Activated T-cell treated with anti-CD3 and anti-CD28 coated beads for 48 hours (primary cell): Measurements from ENCODE around the gene ARHGEF12.

Source experiments
- DNase-seq: peaks from one replicate; pipeline ENCODE4 v3.0.0-alpha.2; 2020; ENCODE audit warnings: low read depth

The ARHGEF12 gene

DNA sequence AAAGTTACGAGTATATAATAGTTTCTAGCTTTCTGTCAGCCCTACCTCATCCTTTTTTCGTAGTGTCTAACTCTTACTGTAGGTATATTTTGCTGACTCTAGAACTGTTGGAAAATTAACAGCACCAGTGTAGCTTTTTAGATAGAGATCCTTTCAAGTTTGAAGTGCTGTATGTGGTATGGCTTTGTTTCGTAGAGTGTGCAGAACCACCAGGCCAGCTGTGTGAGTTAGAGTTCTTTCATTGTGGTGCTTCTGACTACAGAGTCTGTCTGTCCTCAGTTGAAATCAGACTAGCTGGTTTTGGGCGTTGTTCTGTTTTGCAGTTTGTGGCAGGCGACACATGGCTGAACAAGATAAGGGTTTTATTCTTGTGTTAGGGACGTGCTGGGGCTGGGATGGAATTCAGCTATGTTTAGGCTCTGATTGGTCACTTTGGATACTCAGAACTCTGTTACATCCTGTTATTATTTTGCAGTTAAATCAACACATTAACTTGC lies 3.2 kb downstream of the ARHGEF12 start:
- DNase-seq: no peak

DNA sequence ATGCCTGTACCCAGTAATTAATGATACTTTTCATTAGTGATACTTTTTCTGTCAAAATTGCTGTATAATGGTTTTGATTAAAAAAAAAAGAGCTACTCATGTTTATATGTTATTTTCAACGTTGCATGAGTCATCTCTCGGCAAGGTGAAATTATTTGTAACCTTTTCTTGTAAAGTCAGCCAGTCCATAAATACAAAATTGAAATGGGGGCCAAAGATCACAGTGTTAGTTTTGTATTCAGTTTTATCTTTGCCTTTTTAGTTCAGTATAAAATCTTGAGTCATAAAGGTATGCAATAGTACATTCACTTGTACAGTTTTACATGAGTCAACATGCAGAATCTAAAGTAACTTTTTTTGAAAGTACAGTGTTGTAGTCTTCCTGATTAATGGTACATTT lies 4.3 kb downstream of the ARHGEF12 start:
- no peak for DNase-seq

DNA sequence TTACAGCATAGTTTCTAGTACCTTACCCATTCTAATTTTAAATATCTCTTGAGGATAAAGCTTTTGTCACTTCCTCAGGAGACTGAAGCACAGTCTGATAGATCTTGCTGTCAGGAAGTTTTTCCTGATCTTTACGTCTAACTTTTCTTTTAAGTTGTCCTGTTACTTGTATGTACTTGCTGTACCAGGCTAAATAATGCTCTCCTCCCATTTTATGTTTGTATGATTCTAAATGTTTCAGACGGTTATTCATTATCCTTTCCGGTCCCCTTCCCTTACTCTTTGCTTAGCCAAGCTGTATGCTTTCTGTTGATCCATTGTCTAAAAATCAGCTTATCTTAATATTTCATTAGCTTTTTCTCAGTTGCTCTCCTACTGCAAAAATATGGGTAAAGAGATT lies 6.0 kb downstream of the ARHGEF12 start:
- DNase-seq: no peak

DNA sequence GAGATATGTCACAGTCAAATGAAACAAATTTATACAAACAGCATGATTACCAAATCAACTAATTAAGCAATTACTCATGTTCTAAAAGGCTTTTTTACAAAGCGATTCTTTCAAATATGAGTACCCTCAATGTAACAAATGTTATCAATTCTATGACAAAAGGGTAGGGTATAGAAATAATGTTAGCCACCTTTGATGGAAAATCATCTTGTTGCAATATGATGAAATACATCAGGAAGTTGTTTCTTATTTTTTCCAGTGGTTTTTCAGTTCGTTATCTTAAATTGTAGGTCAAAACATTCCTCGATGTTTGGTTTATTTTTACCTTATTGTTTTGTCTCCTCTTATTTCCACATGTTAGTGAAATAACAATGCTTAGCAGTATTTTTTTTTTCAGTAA lies 6.5 kb downstream of the ARHGEF12 start:
- DNase-seq: no peak

DNA sequence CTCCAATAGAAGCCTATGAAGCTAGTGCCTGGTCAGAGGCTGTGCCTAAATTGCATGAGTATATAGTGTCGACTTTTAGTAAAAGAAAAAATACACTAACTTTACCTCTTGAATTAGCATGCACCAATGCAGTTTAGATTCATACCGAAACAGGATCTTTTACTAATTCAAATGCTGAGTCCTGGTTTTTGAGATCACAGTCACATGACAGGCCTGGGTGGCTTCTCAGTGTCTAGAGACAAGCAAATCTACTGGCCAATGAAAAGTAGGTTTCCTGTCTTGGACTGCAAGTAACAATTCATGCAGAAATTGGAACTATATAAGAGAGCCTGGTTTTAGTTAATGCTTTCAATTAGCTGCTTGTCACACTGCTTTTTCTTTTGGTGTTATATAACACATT lies 7.2 kb downstream of the ARHGEF12 start:
- DNase-seq: no peak

DNA sequence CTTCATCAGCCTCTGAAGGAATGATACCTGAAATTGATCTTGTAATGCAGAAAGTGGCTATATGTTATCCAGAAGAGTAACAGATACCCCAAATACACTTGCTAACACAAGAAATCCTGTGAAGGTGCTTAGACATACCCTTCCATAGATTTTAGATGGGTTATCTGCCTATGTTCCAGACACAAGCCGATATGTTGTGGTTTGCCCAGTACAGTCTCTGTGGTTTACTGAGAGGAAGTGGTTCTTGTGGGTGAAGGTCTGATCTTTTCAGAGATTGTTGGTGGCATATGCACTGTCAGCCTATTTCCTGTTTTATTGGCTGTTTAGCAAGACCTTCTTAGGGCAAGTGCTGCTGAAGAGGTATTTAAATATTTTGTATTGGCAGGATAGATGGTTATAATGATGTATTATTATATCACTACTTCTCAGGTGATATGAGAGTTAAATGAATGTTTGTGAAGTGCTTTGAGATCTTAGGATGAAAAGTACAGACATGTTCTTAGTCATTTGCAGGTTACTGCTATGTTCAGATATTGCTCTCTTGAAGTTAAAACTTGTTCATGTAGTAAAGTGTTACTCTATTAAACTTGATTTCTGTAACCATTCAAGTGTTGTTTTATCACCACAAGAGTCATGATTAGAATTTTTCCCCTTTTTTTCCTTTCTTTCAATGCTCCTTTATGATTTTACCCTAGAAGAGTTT lies 8.2 kb downstream of the ARHGEF12 start:
- no peak for DNase-seq

DNA sequence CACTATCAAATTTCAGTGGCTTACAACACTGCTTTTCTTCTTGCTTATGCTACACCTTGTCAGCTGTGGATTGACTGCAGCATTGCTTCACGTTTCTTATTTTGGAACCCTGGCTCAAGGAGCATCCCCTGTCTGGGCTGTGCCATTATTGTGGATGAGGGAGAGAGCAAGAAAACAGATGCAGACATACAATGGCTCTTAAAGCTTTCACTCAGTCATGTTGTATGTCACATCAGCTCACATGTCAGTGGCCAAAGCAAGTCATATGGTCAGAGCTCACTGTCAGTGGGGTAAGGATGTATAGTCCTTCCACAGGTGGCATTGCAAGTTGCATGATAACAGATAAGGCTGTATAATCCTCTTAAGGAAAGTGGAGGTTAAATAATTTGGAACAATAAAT lies 10.0 kb downstream of the ARHGEF12 start:
- DNase-seq: no peak

DNA sequence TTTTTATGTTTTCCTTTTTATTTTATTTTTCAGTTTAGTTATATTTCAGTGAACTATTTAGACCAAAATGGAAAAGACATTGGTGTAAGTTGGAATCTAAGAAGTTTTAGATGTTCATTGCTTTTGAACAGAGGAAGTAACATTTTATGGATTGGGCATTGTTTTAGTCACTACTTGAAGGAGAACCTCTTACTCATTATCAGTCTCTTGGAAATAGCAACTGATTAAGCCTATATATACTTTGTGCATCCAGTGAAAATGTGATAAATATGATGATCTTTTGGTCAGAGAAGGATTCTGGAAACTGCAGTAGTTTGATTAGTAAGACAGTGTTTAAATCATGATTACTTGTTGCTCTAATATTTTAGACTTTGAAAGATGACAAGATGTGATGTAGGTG lies 14.4 kb downstream of the ARHGEF12 start:
- DNase-seq: no peak

DNA sequence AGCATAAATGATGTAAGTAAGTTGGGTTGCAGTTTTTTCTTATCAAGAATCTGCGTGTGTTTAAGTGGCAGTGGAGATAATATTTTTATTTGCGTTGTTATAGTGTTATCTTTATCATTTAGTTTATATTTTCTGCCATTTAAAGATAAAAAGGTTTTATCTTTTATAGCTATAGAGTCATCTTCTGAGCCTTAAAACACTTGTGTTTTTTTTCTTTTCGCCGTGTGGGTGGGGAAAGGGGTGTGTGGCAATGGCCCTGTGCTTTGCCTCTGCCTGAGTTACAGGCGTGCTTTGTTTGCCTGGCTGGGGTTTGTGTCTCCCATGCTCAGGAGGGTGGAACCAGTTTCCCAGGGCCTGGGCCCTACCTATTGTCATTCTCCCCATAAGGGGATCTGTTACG lies 16.2 kb downstream of the ARHGEF12 start:
- no peak for DNase-seq

DNA sequence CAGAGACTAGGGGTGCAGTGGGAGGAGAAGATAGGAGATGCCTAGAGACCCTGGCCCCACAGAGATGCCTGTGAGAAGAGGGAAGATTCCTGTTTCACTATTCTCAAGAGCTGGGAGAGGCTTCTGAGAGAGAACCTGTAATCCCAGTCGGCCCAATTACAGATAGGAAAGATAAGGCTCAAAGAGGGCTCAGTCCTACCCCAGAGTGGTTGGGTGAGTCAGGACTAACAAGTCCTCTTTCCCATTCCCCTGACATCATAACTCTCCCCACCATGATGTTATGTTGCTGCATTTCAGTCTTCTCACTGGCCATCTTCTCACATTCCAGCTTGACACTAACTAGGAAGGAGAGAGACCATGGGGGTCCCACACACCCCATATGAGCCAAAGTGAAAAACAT lies 17.9 kb downstream of the ARHGEF12 start:
- DNase-seq: no peak

DNA sequence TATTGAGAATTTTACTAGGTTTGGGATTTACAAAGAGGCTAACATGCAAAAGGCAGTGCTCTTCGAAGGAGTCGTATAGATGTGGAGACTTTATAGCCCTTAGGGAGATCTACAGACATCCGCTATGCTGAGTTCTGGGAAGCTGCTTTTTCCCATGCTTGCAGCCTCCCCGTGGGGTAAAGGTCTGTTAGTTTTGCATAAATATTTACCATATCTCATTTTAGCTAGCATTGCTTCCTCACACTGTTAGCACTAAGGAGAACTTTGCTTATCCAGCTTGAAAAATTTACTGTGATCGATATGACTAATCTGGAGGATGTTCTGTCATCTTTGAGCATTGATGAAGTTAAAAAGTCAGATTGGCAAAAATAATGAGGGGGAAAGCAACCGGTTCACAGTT lies 18.6 kb downstream of the ARHGEF12 start:
- no peak for DNase-seq

DNA sequence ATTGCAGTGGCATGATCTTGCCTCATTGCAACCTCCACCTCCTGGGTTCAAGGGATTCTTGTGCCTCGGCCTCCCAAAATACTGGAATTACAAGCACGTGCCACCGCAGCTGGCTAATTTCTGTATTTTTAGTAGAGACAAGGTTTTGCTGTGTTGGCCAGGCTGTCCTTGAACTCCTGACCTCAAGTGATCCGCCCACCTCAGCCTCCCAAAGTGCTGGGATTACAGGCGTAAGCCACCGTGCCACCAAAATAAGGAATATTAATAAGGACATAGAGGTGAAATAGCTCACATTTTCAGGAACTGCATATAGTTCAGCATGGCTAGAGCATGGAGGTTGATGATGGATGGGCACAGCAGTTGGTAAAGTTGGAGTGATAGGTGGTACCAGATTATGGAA lies 21.4 kb downstream of the ARHGEF12 start:
- no peak for DNase-seq

DNA sequence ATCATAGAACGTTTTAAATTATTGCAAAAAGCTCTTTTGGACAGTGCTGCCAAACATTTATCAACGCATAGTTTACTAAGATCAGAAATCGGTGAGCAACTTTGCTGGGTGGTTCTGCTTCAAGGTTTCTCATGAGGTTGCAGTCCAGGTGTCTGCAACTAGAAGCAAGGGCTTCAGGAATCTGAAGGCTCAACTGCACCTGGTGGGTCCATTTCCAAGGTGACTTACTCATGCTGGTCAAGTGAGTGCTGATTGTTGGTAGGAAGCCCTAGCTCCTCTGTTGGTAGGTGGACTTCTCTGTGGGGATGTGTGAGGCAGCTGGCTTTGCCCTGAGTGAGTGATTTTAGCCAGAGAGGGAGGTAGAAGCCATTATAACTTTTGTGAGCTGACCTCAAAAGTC lies 22.5 kb downstream of the ARHGEF12 start:
- no peak for DNase-seq

DNA sequence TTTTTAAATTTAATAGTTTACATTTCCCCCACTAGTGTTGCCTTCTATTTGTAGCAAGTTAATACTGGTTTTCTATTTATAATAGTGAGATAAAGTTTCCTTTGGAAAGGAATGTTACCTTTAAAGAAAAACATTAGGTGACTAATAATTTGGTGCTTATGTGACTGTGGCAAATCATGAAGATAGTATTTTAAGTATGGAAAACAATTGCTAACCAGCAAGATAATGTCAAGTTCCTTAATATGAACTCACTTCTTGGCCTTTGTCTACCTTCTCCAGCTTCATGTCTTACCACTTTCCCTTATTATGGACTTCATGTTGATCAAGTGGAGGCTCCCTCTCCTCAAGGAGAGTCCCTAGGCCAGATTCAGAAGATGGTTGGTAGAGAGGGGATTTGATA lies 27.2 kb downstream of the ARHGEF12 start:
- no peak for DNase-seq

DNA sequence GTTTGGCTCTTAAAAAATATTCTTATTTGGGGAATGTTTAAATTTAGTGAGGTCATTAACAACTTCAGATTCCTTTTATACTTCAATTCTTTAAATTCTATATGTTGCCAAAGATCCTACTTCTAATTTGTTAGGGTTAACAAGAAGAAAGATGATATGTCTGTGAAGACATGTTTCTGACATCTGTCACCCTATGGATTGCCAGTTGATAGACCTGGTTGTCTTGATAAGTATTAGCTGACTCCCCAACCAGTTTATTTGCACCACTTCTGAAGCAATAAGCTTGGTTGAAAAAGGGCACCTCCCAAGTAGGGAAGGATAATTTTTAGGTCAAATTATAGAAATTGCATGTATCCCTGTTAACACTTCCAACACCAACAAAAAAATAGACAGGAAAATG lies 29.3 kb downstream of the ARHGEF12 start:
- DNase-seq: no peak

DNA sequence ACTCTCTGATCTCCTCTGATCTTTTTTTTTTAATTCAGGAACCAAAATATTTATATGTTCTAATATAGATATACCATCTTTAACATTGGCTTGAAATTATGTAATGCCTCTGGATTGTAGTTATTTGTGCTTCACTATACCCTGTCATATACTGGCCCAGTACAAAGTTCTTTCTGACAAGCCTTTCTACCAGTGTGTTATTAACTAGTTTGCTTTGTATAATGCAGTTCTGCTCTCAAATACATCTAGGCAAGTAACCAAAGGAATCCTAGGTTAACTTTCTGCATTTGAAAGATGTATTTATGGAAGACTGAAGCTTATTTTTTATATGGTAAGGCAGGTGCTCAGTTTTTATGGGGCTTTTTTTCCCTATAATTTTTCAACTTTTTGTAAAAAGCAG lies 36.1 kb downstream of the ARHGEF12 start:
- no peak for DNase-seq

DNA sequence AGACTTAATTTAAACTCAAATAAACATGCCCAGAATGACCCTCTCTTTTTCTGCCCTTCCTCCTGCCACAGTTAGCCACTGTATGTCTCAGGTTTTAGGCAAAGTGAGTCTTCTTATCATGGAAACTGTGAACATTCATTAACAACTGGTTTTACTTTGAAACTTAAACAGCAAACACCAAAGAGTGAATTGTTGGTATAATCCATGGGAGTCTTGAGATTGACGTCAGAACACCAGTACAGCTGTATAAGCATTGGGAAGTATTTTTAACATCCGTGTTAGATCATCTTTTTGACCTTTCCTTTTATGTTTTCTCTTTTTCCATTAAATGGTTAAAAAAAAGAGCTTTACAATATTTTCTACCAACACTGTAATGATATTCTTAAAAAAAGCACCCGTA lies 38.9 kb downstream of the ARHGEF12 start:
- DNase-seq: no peak

DNA sequence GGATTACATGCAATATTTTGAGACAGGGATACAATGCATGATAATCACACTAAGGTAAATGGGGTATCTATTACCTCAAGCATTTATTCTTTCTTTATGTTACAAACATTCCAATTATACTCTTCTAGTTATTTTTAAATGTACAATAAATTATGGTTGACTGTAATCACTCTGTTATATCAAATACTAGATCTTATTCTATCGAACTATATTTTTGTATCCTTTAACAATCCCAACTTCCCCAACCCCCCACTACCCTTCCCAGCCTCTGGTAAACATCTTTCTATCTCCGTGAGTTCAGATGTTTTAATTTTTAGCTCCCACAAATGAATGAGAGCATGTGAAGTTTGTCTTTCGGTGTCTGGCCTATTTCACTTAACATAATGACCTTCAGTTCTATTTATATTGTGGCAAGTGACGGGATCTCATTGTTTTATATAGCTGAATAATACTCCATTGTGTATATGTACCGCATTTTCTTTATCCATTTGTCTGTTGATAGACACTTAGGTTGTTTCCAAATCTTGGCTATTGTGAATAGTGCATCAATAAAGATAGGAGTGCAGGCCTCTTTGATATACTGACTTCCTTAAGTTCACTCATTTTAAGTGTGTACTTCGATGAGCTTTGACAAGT lies 40.5 kb downstream of the ARHGEF12 start:
- DNase-seq: no peak

DNA sequence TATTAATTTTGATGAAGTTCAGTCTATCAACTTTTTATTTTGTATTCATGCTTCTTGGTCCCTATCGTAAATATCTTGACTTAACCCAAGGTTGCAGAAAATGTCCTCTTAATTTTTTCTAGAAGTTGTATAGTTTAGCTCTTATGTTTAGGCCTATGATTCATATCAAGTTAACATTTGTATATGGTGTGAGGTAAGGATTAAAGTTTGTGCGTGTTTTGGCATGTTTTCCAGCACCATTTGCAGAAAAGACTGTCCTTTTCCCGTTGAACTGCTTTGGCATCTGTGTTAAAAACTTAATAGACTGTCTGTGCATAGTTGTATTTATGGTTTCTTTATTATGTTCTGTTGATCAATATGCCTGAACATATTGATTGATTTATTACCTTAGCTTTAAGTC lies 42.3 kb downstream of the ARHGEF12 start:
- DNase-seq: no peak

DNA sequence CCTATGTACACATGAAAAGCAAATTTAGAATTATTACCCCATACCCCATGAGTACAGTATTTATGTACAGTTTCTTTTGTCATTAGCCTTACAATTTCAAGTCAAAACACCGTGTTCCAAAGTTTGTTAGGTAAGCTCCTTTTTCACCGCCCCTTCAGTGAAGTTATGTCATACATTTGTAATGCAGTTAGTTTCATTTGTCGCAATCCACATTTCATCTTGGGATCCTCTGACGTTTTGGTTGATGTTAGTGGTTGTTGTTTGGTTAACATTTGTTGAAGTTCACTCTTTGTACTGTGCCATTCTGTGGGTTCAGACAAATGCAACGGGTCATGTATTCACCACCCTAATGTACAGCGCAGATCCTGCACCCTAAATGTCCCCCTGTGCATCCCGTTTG lies 45.2 kb downstream of the ARHGEF12 start:
- DNase-seq: no peak

DNA sequence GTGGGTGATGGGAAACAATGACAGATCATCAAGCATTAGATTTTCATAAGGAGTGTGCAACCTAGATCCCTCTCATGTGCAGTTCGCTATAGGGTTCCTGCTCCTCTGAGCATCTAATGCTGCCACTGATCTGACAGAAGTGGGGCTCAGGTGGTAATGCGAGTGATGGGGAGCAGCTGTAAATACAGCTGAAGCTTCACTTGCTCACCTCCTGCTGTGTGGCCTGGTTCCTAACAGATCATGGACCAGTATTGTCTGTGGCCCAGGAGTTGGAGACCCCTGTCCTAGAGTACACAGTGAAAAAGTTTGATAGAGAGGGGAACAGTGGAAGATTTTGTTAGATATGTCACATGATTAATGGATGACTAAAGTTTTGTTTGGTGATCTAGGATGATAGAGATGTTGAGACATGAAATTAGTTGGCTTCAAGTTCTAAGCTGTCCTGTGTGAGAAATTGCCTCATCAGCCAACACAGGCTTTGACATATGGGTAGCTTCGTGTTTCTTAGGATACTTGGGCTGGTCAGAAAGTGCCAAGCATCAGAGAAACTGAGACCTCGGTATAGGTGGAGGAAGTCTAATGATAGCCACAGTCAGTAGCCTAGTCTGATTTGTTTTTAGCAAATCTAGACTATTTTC lies 47.4 kb downstream of the ARHGEF12 start:
- no peak for DNase-seq

DNA sequence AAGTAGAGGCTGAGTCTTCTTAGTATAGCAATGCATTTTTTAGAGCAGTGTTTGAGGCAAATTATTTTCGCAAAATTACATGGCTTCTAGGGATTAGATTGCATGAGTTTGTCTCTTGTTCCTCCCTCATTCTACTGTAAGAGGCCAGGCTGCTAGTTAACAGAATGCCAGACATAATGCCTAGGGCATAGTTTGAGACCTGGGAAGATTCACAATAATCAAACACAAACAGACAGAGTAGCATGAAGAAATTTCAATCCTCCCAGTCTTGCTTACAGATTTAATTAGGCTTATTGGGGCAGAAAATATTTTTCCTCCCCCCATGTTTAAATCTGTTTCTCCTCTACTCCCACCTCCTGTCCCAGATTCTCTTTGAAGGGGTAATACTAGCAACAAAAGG lies 48.3 kb downstream of the ARHGEF12 start:
- DNase-seq: no peak

DNA sequence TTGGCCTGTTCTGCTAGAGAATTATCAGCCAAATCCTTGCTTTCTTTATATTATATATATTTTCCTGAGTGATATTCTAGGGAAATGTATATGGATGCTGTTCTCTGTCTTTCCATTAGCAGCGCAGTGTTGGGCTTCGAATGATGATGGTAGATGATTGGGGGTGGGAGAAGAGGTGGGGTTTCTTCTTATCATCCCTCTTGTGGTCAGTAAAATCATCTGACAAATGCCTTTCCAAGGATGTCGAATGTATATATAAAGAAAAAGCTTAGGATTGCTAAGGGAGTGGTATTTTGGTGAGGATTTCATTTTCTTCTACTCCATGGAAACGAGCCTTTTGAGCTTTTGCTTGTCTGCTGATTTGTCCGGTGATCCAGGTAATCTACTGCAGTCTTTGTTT lies 48.9 kb downstream of the ARHGEF12 start:
- DNase-seq: no peak

DNA sequence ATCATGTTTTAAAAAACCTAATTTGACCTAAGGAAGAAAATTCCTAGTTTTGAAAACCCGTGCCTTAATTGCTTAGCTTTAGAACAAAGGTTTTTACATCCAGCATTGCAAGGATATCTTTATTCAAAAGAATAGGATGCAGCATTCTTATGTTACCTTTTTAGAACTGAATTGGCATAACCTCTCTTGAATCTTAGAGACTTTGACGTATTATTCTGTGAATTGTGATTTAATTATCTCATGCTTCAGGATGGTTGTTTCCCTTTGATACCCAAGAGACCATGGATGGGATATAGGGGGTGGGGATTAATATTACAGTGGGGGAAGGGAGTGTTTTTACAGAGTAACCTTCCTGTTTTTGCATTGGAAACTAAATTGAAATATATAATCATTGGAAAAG lies 49.4 kb downstream of the ARHGEF12 start:
- no peak for DNase-seq
